ENCODE results near the gene DPEP2NB. TPM values are rescaled to one million over a fixed set of nuclear protein-coding genes. Genes with fewer than 3 reads are reported as not detected.

The DPEP2NB gene
- total RNA-seq, 6 experiments from 2014 or later, result not detected

DNA sequence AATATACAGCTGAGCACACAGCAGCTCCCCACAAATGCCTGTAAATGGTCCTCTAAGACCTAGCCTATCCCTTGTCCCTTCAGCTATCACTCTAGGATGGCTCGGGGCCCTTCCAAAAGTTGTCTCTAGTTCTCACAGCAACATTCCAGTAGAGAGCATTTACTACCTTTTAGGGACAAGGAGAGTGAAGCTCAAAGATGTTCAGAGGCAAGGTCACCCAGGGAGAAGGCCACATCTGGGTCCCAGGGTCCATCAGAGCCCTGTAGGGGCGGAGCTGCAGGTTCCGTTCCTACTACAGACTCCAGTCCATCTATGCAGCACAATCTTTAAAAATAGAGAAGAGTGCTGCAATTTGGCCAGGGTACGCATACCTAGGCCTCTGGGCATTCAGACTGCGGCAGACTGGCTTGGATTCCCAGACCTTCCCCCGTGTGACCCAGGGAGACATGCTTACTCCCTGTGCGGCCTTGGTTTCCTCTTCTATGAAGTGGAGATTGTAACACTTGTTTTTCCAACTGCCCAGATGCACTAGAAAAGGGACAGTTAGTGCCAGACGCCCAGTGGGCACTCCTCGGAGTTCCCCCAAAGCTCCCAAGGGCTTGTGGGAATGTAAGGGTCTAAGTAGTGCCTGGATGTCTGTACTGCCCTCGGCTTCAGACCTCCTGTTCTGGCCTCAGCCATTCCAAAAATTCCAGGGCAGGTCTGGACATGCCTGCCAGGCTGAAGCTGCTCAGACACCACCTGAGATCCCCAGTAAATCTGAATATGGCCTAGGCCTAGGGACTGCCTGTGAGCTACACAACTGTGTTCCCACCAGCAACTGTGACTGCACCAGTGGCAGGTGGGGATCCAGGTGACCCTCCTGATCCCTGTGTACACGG is 49.8 kb downstream of the DPEP2NB start:
- peaks cover 3% of the 10 kb centered on the region; the same call in 1 of the 2 replicates for H3K27me3 Mint-ChIP-seq (ENCODE audit: insufficient read depth)
- no peak for TF ChIP-seq CTCF (IDR thresholded peaks at IDR 0.05)
- H3K4me1 Mint-ChIP-seq (ENCODE audit: low read depth), result peaks cover 59% of the 10 kb centered on the region
- H3K36me3 Mint-ChIP-seq (ENCODE audit: low read depth), result peaks cover 45% of the 10 kb centered on the region
- H3K27ac Mint-ChIP-seq, result peak overlapping the region; percentile 97
- H3K9me3 Mint-ChIP-seq, result no peaks in the 10 kb centered on the region
- DNase-seq, result no peak
- H3K4me3 Mint-ChIP-seq, result peak overlapping the region; percentile 100

- H3K9me3 Mint-ChIP-seq, result no peaks in the 10 kb centered on the region
- peak overlapping the region; percentile 42 for H3K27ac Mint-ChIP-seq
- peaks cover 3% of the 10 kb centered on the region; the same call in 1 of the 2 replicates for H3K27me3 Mint-ChIP-seq (ENCODE audit: insufficient read depth)
- H3K4me3 Mint-ChIP-seq, result peak overlapping the region; percentile 100
- no peak for DNase-seq
- peaks cover 72% of the 10 kb centered on the region for H3K4me1 Mint-ChIP-seq (ENCODE audit: low read depth)
- peaks cover 56% of the 10 kb centered on the region for H3K36me3 Mint-ChIP-seq (ENCODE audit: low read depth)
- no peak for TF ChIP-seq CTCF (IDR thresholded peaks at IDR 0.05)
These were observed 51.1 kb downstream of the DPEP2NB start for GRCh38 chr16:67964477-67965131.

DNA sequence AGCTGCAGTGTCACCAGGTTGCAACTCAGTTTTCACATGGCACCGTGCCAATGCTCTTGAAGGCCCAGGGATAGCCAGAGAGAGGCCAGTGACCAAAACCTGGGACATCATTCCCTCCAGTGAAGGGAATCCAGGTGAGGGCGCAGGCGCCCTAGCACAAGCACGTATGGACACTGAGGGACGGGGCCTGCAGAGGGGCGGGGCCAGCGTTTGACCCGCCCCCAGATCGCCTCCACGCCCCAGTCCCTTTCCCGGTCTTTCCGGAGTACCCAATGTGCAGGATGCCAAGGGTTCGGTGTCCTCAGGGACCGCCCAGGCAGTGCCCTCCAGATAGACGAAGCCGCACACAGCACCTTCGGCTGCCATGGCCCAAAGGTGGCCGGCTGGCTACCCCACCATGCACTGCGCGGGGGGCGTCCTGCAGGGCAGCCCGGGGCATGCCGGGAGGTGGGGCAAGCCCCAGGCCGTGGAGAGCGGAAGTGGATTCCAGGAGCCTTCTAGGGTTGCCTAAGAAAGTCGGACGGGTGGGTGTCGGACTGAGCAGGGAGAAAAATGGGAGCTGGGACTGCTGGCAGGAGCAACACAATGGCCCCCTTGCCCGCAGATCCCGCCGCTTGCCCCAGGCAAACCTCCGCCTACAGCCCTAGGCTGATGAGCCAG is 51.9 kb downstream of the DPEP2NB start:
- peaks cover 3% of the 10 kb centered on the region; the same call in 1 of the 2 replicates for H3K27me3 Mint-ChIP-seq (ENCODE audit: insufficient read depth)
- no peak for DNase-seq
- H3K4me1 Mint-ChIP-seq (ENCODE audit: low read depth), result peaks cover 74% of the 10 kb centered on the region
- TF ChIP-seq CTCF (IDR thresholded peaks at IDR 0.05), result no peak
- peaks cover 56% of the 10 kb centered on the region for H3K36me3 Mint-ChIP-seq (ENCODE audit: low read depth)
- H3K4me3 Mint-ChIP-seq, result no peak overlapping the region
- no peaks in the 10 kb centered on the region for H3K9me3 Mint-ChIP-seq
- no peak overlapping the region for H3K27ac Mint-ChIP-seq

Other genes with a start within 250 kb of the DPEP2NB start
- 10 to 100 TPM; 11.5 to 15.6 (median 12.8) TPM for gene RANBP10, start 209.4 kb downstream of the DPEP2NB start, total RNA-seq (2021; fragmentation: NEBNext Ultra II Directional; extraction: Animal tissue kit (Norgen Biotek cat#: 25700))
- gene TSNAXIP1, start 209.0 kb downstream of the DPEP2NB start, total RNA-seq (2021; fragmentation: NEBNext Ultra II Directional; extraction: Animal tissue kit (Norgen Biotek cat#: 25700)), result 1 to 10 TPM in 2 of 6 experiments, under 1 TPM in 4; 0.23 to 1.3 (median 0.79) TPM
- gene THAP11, start 173.6 kb downstream of the DPEP2NB start, total RNA-seq (2021; fragmentation: NEBNext Ultra II Directional; extraction: Animal tissue kit (Norgen Biotek cat#: 25700)), result 10 to 100 TPM; 15.1 to 18.6 (median 16.2) TPM
- 100 to 1,000 TPM; 182 to 195 (median 185) TPM for gene NUTF2, start 169.0 kb downstream of the DPEP2NB start, total RNA-seq (2021; fragmentation: NEBNext Ultra II Directional; extraction: Animal tissue kit (Norgen Biotek cat#: 25700))
- 10 to 100 TPM; 51.2 to 64.2 (median 59.7) TPM for gene CENPT, start 168.2 kb downstream of the DPEP2NB start, total RNA-seq (2021; fragmentation: NEBNext Ultra II Directional; extraction: Animal tissue kit (Norgen Biotek cat#: 25700))
- 10 to 100 TPM; 60.2 to 81.0 (median 63.6) TPM for gene EDC4, start 142.9 kb downstream of the DPEP2NB start, total RNA-seq (2021; fragmentation: NEBNext Ultra II Directional; extraction: Animal tissue kit (Norgen Biotek cat#: 25700))
- under 1 TPM in 3 of 6 experiments, not detected in 3; 0.25 to 0.51 (median 0.38) TPM for gene NRN1L, start 131.0 kb downstream of the DPEP2NB start, total RNA-seq (2021; fragmentation: NEBNext Ultra II Directional; extraction: Animal tissue kit (Norgen Biotek cat#: 25700))
- gene PSKH1, start 122.7 kb downstream of the DPEP2NB start, total RNA-seq (2021; fragmentation: NEBNext Ultra II Directional; extraction: Animal tissue kit (Norgen Biotek cat#: 25700)), result 10 to 100 TPM; 25.2 to 34.1 (median 29.3) TPM
- under 1 TPM; 0.25 to 0.63 (median 0.43) TPM for gene CTRL, start 84.0 kb downstream of the DPEP2NB start, total RNA-seq (2021; fragmentation: NEBNext Ultra II Directional; extraction: Animal tissue kit (Norgen Biotek cat#: 25700))
- gene PSMB10, start 79.1 kb downstream of the DPEP2NB start, total RNA-seq (2021; fragmentation: NEBNext Ultra II Directional; extraction: Animal tissue kit (Norgen Biotek cat#: 25700)), result 10 to 100 TPM; 36.3 to 49.7 (median 40.0) TPM
- gene LCAT, start 71.8 kb downstream of the DPEP2NB start, total RNA-seq (2021; fragmentation: NEBNext Ultra II Directional; extraction: Animal tissue kit (Norgen Biotek cat#: 25700)), result 10 to 100 TPM; 17.6 to 21.8 (median 19.8) TPM
- 100 to 1,000 TPM in 1 of 6 experiments, 10 to 100 TPM in 5; 89.8 to 113 (median 98.9) TPM for gene SLC12A4, start 47.3 kb downstream of the DPEP2NB start, total RNA-seq (2021; fragmentation: NEBNext Ultra II Directional; extraction: Animal tissue kit (Norgen Biotek cat#: 25700))
- gene DPEP3, start 35.4 kb downstream of the DPEP2NB start, total RNA-seq (2021; fragmentation: NEBNext Ultra II Directional; extraction: Animal tissue kit (Norgen Biotek cat#: 25700)), result not detected
- not detected for gene DPEP2, start 16.4 kb downstream of the DPEP2NB start, total RNA-seq (2021; fragmentation: NEBNext Ultra II Directional; extraction: Animal tissue kit (Norgen Biotek cat#: 25700))
- gene DDX28, start 7.3 kb upstream of the DPEP2NB start, total RNA-seq (2021; fragmentation: NEBNext Ultra II Directional; extraction: Animal tissue kit (Norgen Biotek cat#: 25700)), result 1 to 10 TPM; 7.2 to 8.5 (median 8.2) TPM
- 10 to 100 TPM; 13.3 to 17.4 (median 15.9) TPM for gene DUS2, start 7.4 kb upstream of the DPEP2NB start, total RNA-seq (2021; fragmentation: NEBNext Ultra II Directional; extraction: Animal tissue kit (Norgen Biotek cat#: 25700))
- gene NFATC3, start 69.5 kb upstream of the DPEP2NB start, total RNA-seq (2021; fragmentation: NEBNext Ultra II Directional; extraction: Animal tissue kit (Norgen Biotek cat#: 25700)), result 10 to 100 TPM; 17.2 to 20.7 (median 19.9) TPM
- gene ESRP2, start 220.2 kb upstream of the DPEP2NB start, total RNA-seq (2021; fragmentation: NEBNext Ultra II Directional; extraction: Animal tissue kit (Norgen Biotek cat#: 25700)), result under 1 TPM in 4 of 6 experiments, not detected in 2; 0.05 to 0.14 (median 0.10) TPM
- gene PLA2G15, start 229.5 kb upstream of the DPEP2NB start, total RNA-seq (2021; fragmentation: NEBNext Ultra II Directional; extraction: Animal tissue kit (Norgen Biotek cat#: 25700)), result 10 to 100 TPM; 40.1 to 47.4 (median 44.4) TPM
- gene SLC7A6, start 248.6 kb upstream of the DPEP2NB start, total RNA-seq (2021; fragmentation: NEBNext Ultra II Directional; extraction: Animal tissue kit (Norgen Biotek cat#: 25700)), result 10 to 100 TPM; 46.1 to 56.6 (median 50.8) TPM

Data from HFFc6 (cell line).